Liver (tissue), 9 donors: ENCODE data around the gene TENT5C. TPM values are rescaled to one million over a fixed set of nuclear protein-coding genes. Genes with fewer than 3 reads are reported as not detected.

Experiments used
- DNase-seq: peaks from one replicate; pipeline ENCODE4 v3.0.0-alpha.2; 2017; ENCODE audit warnings: low spot score
- H3K27ac ChIP-seq, 2 donors: one replicate each; pipeline ENCODE4 v1.7.0; 2013; ENCODE audit warnings: inconsistent platforms in 2 of 2, low read length in 2 of 2, control low read depth in 1 of 2, low read depth in 1 of 2, mild to moderate bottlenecking in 1 of 2
- H3K27me3 ChIP-seq, 4 donors: one replicate each; pipeline versions ENCODE4 v1.6.1 to v1.7.0; 2013; ENCODE audit warnings: low read length in 3 of 4, inconsistent platforms in 1 of 4, mild to moderate bottlenecking in 1 of 4, moderate library complexity in 1 of 4; ENCODE audit not compliant: control insufficient read depth in 4 of 4, insufficient read depth in 4 of 4
- H3K36me3 ChIP-seq, 4 donors: one replicate each; pipeline versions ENCODE4 v1.6.1 to v1.7.0; 2013; ENCODE audit warnings: low read length in 3 of 4, mild to moderate bottlenecking in 3 of 4, low read depth in 1 of 4, moderate library complexity in 1 of 4; ENCODE audit not compliant: control insufficient read depth in 4 of 4, insufficient read depth in 3 of 4
- H3K4me1 ChIP-seq, 4 donors: one replicate each; pipeline versions ENCODE4 v1.6.1 to v1.7.0; 2013; ENCODE audit warnings: low read length in 3 of 4, mild to moderate bottlenecking in 3 of 4, moderate library complexity in 1 of 4; ENCODE audit not compliant: control insufficient read depth in 4 of 4, insufficient read depth in 4 of 4
- H3K4me3 ChIP-seq, 3 donors: one replicate each; pipeline versions ENCODE4 v1.6.1 to v1.7.0; 2013; ENCODE audit warnings: low read length in 3 of 3, control low read depth in 1 of 3, low read depth in 1 of 3, mild to moderate bottlenecking in 1 of 3
- H3K9ac ChIP-seq, 2 donors: one replicate each; pipeline ENCODE4 v1.7.0; 2013; ENCODE audit warnings: low read length in 2 of 2, mild to moderate bottlenecking in 2 of 2, moderate library complexity in 2 of 2, control low read depth in 1 of 2, low read depth in 1 of 2
- H3K9me3 ChIP-seq, 4 donors: one replicate each; pipeline versions ENCODE4 v1.6.1 to v1.7.0; 2013; ENCODE audit warnings: low read length in 3 of 4; ENCODE audit not compliant: control insufficient read depth in 4 of 4
- ATF3 ChIP-seq: IDR thresholded peaks from 2 replicates; pipeline ENCODE4 v1.6.1; 2016; ENCODE audit warnings: antibody characterized with exemption
- CTCF ChIP-seq: fragments of 150-350 bp; IDR thresholded peaks from 2 replicates; pipeline ENCODE4 v1.5.1; 2017; ENCODE audit warnings: improper control_type of control experiment, low read depth, low read length; ENCODE audit not compliant: missing input control
- EGR1 ChIP-seq, 2 donors: IDR thresholded peaks; 2 replicates each; pipeline ENCODE4 v1.6.1; 2016 to 2018; ENCODE audit warnings: antibody characterized with exemption in 2 of 2, low read depth in 2 of 2
- FOXA1 ChIP-seq: IDR thresholded peaks from 2 replicates; pipeline ENCODE4 v1.6.1; 2016; ENCODE audit warnings: antibody characterized with exemption
- FOXA2 ChIP-seq: IDR thresholded peaks from 2 replicates; pipeline ENCODE4 v1.6.1; 2016; ENCODE audit warnings: antibody characterized with exemption
- GABPA ChIP-seq, 2 donors: IDR thresholded peaks in 1 of 2; conservative IDR thresholded peaks in 1 of 2; 2 replicates each; pipeline ENCODE4 v1.6.1; 2016; ENCODE audit warnings: antibody characterized with exemption in 2 of 2, mild to moderate bottlenecking in 1 of 2, moderate library complexity in 1 of 2
- HNF4A ChIP-seq, 2 donors: conservative IDR thresholded peaks; 2 replicates each; pipeline ENCODE4 v1.6.1; 2016; ENCODE audit warnings: antibody characterized with exemption in 2 of 2, mild to moderate bottlenecking in 2 of 2
- HNF4G ChIP-seq: IDR thresholded peaks from 2 replicates; pipeline ENCODE4 v1.6.1; 2016; ENCODE audit warnings: antibody characterized with exemption
- JUND ChIP-seq, 2 donors: IDR thresholded peaks; 2 replicates each; pipeline ENCODE4 v1.6.1; 2016; ENCODE audit warnings: antibody characterized with exemption in 2 of 2
- MAX ChIP-seq: IDR thresholded peaks from 2 replicates; pipeline ENCODE4 v1.6.1; 2016; ENCODE audit warnings: antibody characterized with exemption
- NR2F2 ChIP-seq: IDR thresholded peaks from 2 replicates; pipeline ENCODE4 v1.6.1; 2016; ENCODE audit warnings: antibody characterized with exemption
- RAD21 ChIP-seq, 2 donors: IDR thresholded peaks; 2 replicates each; pipeline ENCODE4 v1.6.1; 2016; ENCODE audit warnings: antibody characterized with exemption in 2 of 2, mild to moderate bottlenecking in 2 of 2
- REST ChIP-seq: IDR thresholded peaks from 2 replicates; pipeline ENCODE4 v1.6.1; 2016; ENCODE audit warnings: antibody characterized with exemption, mild to moderate bottlenecking
- RXRA ChIP-seq, 2 donors: IDR thresholded peaks; 2 replicates each; pipeline ENCODE4 v1.6.1; 2017 to 2018; ENCODE audit warnings: antibody characterized with exemption in 2 of 2, mild to moderate bottlenecking in 1 of 2
- SP1 ChIP-seq: IDR thresholded peaks from 2 replicates; pipeline ENCODE4 v1.6.1; 2018; ENCODE audit warnings: antibody characterized with exemption, mild to moderate bottlenecking
- TAF1 ChIP-seq: conservative IDR thresholded peaks from 2 replicates; pipeline ENCODE4 v1.6.1; 2016; ENCODE audit warnings: antibody characterized with exemption, mild to moderate bottlenecking
- YY1 ChIP-seq: IDR thresholded peaks from 2 replicates; pipeline ENCODE4 v1.6.1; 2016; ENCODE audit warnings: antibody characterized with exemption, mild to moderate bottlenecking
- ZBTB33 ChIP-seq: IDR thresholded peaks from 2 replicates; pipeline ENCODE4 v1.6.1; 2016; ENCODE audit warnings: antibody characterized with exemption
- WGBS: extraction: QIAGEN DNeasy Blood & Tissue Kit; methylation state at CpG from one replicate; pipeline ENCODE4 v1.1.7; 2013; 5-methylcytosine and 5-hydroxymethylcytosine counted together
- polyA plus RNA-seq, 2 donors: library from polyadenylated mRNA; stranded (reverse) in 1 of 2; unstranded in 1 of 2; fragments of 200-250 nt in 1 of 2; fragments of >200 nt in 1 of 2; fragmentation: Nextera tagmentation in 1 of 2; extraction: Ambion mirVana in 1 of 2; gene quantifications; one replicate each; pipeline versions ENCODE4 v1.2.1 to v1.2.3, GENCODE V29; 2013 to 2015
- total RNA-seq, 2 donors: library from RNA; depleted of rRNA; stranded (reverse); fragments of >200 nt; gene quantifications; one replicate each; pipeline ENCODE4 v1.2.3, GENCODE V29; 2014
- donor health status: healthy.
- donor health status: healthy.
- donor health status: healthy.
- donor health status: healthy.
- donor health status: healthy.

TENT5C gene
- total and polyA plus RNA-seq, 4 donors: 1.1 to 200 (median 4.8) TPM

GRCh38 chr1:117671781-117672501 lies 66.1 kb downstream of the TENT5C start:
- Histone ChIP-seq H3K4me3 (no peak overlapping the region), H3K27ac (no peak overlapping the region), H3K9me3 (no peaks in the 10 kb centered on the region), H3K9ac (no peak overlapping the region), H3K4me1 (no peaks in the 10 kb centered on the region), H3K27me3 (no peaks in the 10 kb centered on the region), H3K36me3 (no peaks in the 10 kb centered on the region)
- WGBS: 70% methylated on average over 6 of the region's 6 CpGs
- TF ChIP-seq GABPA (IDR thresholded peaks at IDR 0.05 in 1 of 2, conservative IDR thresholded peaks at IDR 0.05 in 1 of 2) (no peak), RAD21 (IDR thresholded peaks at IDR 0.05) (peak; percentile 63 to 78), TAF1 (no peak), CTCF (peak; percentile 12)
- peak; percentile 54 for DNase-seq

- Histone ChIP-seq H3K9me3 (no peaks in the 10 kb centered on the region), H3K27me3 (no peaks in the 10 kb centered on the region), H3K9ac (no peak overlapping the region), H3K27ac (no peak overlapping the region), H3K4me1 (no peaks in the 10 kb centered on the region), H3K36me3 (no peaks in the 10 kb centered on the region), H3K4me3 (no peak overlapping the region)
- no peak for TF ChIP-seq FOXA1
- no peak for TF ChIP-seq MAX
- no peak for TF ChIP-seq RAD21 (IDR thresholded peaks at IDR 0.05)
- no peak for TF ChIP-seq CTCF
- no peak for TF ChIP-seq RXRA (IDR thresholded peaks at IDR 0.05)
- no peak for TF ChIP-seq JUND (IDR thresholded peaks at IDR 0.05)
- TF ChIP-seq SP1: no peak
- no peak for TF ChIP-seq NR2F2
- no peak for TF ChIP-seq EGR1 (IDR thresholded peaks at IDR 0.05; ENCODE audit: low read depth in 2 of 2)
- no peak for TF ChIP-seq FOXA2
- TF ChIP-seq ZBTB33: no peak
- TF ChIP-seq GABPA (IDR thresholded peaks at IDR 0.05 in 1 of 2, conservative IDR thresholded peaks at IDR 0.05 in 1 of 2): no peak
- TF ChIP-seq TAF1: no peak
- TF ChIP-seq YY1: no peak
- no peak for TF ChIP-seq REST
- TF ChIP-seq HNF4A (conservative IDR thresholded peaks at IDR 0.05): no peak
- no peak for TF ChIP-seq ATF3
- no peak for TF ChIP-seq HNF4G
- no peak for DNase-seq
- WGBS: 95% methylated on average over 12 of the region's 12 CpGs
Measured at GRCh38 chr1:117672756-117673155, 66.9 kb downstream of the TENT5C start.
